Endothelial cell of umbilical vein (primary cell): ENCODE results near the gene CRYL1. TPM values are rescaled to one million over a fixed set of nuclear protein-coding genes. Genes with fewer than 3 reads are reported as not detected.

Experiments used
- BruUV-seq: library from RNA; stranded (reverse); fragments of 400-500 nt; replicated peaks from 2 replicates; lab custom pipeline; 2021; lab: Mats Ljungman, UMichigan
- CTCF ChIA-PET: fragments of 300-600, 350-600 bp; sonication (Branson Sonifier 250); formaldehyde crosslinking; loops from one replicate; lab custom pipeline; 2021; ENCODE audit warnings: antibody characterized with exemption, inconsistent platforms; lab: Charles Lee
- POLR2A ChIA-PET: fragments of 300-600, 350-600 bp; sonication (Branson Sonifier 250); formaldehyde crosslinking; loops from one replicate; lab custom pipeline; 2021; ENCODE audit warnings: antibody characterized with exemption, inconsistent platforms; lab: Charles Lee
- DNase-seq: peaks from one replicate; pipeline ENCODE4 v3.0.0-alpha.2; 2011; ENCODE audit warnings: low read depth, low spot score
- FAIRE-seq: peaks from 2 replicates; lab custom pipeline; 2011; peaks lifted over from hg19 to GRCh38; lab: Jason Lieb, UNC
- H2AFZ ChIP-seq: 2 replicates; pipeline ENCODE4 v1.6.0; 2012; ENCODE audit warnings: low read depth, low read length, control low read depth, inconsistent platforms
- H3K27ac ChIP-seq: 2 replicates; pipeline ENCODE4 v1.5.1; 2011; ENCODE audit warnings: low read depth, mild to moderate bottlenecking, control low read depth, low read length, moderate library complexity; ENCODE audit not compliant: insufficient read depth
- H3K27me3 ChIP-seq, 2 experiments: 2 replicates each; pipeline versions ENCODE4 v1.6.0 to v1.6.1; 2011; ENCODE audit warnings: low read length in 2 of 2, mixed read lengths in 1 of 2; ENCODE audit not compliant: control insufficient read depth in 2 of 2, insufficient read depth in 2 of 2
- H3K36me3 ChIP-seq, 2 experiments: 2 replicates in 1 of 2; 3 replicates in 1 of 2; pipeline ENCODE4 v1.5.1; 2011; ENCODE audit warnings: low read length in 2 of 2, mild to moderate bottlenecking in 1 of 2, moderate library complexity in 1 of 2; ENCODE audit not compliant: control insufficient read depth in 2 of 2, insufficient read depth in 2 of 2; ENCODE audit errors: extremely low read depth in 1 of 2
- H3K4me1 ChIP-seq: 3 replicates; pipeline ENCODE4 v1.5.1; 2011; ENCODE audit warnings: mild to moderate bottlenecking, low read length; ENCODE audit not compliant: control insufficient read depth, insufficient read depth; ENCODE audit errors: extremely low read depth
- H3K4me2 ChIP-seq: 2 replicates; pipeline ENCODE4 v1.6.1; 2011; ENCODE audit warnings: low read length, control low read depth, mixed read lengths; ENCODE audit not compliant: insufficient read depth
- H3K4me3 ChIP-seq, 3 experiments: fragments of 200-600 bp in 1 of 3; sonication (generic), shearing (Covaris generic) in 1 of 3; replicated peaks in 1 of 3; 2 replicates each; pipeline ENCODE4 v1.5.1; 2011 to 2016; ENCODE audit warnings: control low read depth in 3 of 3, low read length in 3 of 3, mild to moderate bottlenecking in 2 of 3, inconsistent platforms in 1 of 3, low read depth in 1 of 3, moderate library complexity in 1 of 3; ENCODE audit not compliant: insufficient read depth in 1 of 3
- H3K79me2 ChIP-seq: 2 replicates; pipeline ENCODE4 v1.6.0; 2012; ENCODE audit warnings: low read length, inconsistent platforms; ENCODE audit not compliant: control insufficient read depth, insufficient read depth
- H3K9ac ChIP-seq: replicated peaks from 2 replicates; pipeline ENCODE3; 2011; ENCODE audit warnings: low read length, control low read depth; ENCODE audit not compliant: insufficient read depth; ENCODE audit errors: extremely low read depth
- H3K9me1 ChIP-seq: replicated peaks from 3 replicates; pipeline ENCODE4 v1.6.0; 2011; ENCODE audit warnings: mild to moderate bottlenecking, low read length; ENCODE audit not compliant: control insufficient read depth, insufficient read depth; ENCODE audit errors: extremely low read depth
- H3K9me3 ChIP-seq: replicated peaks from 2 replicates; pipeline ENCODE4 v1.5.1; 2012; ENCODE audit warnings: low read length, inconsistent platforms; ENCODE audit not compliant: control insufficient read depth, insufficient read depth
- H4K20me1 ChIP-seq: replicated peaks from 2 replicates; pipeline ENCODE3; 2011; ENCODE audit warnings: mild to moderate bottlenecking, low read length; ENCODE audit not compliant: control insufficient read depth, insufficient read depth; ENCODE audit errors: extremely low read depth
- EZH2 ChIP-seq: IDR thresholded peaks from 2 replicates; pipeline ENCODE4 v1.6.1; 2012; ENCODE audit warnings: borderline replicate concordance, low read depth, mild to moderate bottlenecking, moderate library complexity, low read length, inconsistent platforms; ENCODE audit not compliant: severe bottlenecking
- FOS ChIP-seq: IDR thresholded peaks from 2 replicates; pipeline ENCODE4 v1.6.1; 2011; ENCODE audit warnings: mild to moderate bottlenecking, low read length, moderate library complexity, borderline replicate concordance; ENCODE audit not compliant: insufficient read depth
- GATA2 ChIP-seq: IDR thresholded peaks from 2 replicates; pipeline ENCODE4 v1.7.0; 2011; ENCODE audit warnings: low read depth, mild to moderate bottlenecking, moderate library complexity, mixed read lengths, low read length; ENCODE audit not compliant: insufficient read length, insufficient read depth
- MAX ChIP-seq: IDR thresholded peaks from 2 replicates; pipeline ENCODE4 v1.6.1; 2011; ENCODE audit not compliant: insufficient read depth, insufficient read length
- MYC ChIP-seq: IDR thresholded peaks from one replicate; pipeline ENCODE4 v1.6.1; 2011; ENCODE audit warnings: mild to moderate bottlenecking, low read depth, low read length
- POLR2A ChIP-seq: IDR thresholded peaks from 2 replicates; pipeline ENCODE4 v1.6.1; 2012; ENCODE audit warnings: low read depth, mild to moderate bottlenecking, control low read depth, low read length
- POLR2AphosphoS5 ChIP-seq: IDR thresholded peaks from 2 replicates; pipeline ENCODE4 v1.6.1; 2012; ENCODE audit warnings: low read depth, mild to moderate bottlenecking, control low read depth, low read length, moderate library complexity; ENCODE audit not compliant: insufficient read depth
- dilution Hi-C: fragments of 300-500 bp; cut with MboI; formaldehyde crosslinking; loops from one replicate; pipeline ENCODE4 v1.15.0; 2019; ENCODE audit warnings: low sequenced_read_pairs; ENCODE audit not compliant: extremely low pct_ligation_motif_present
- intact Hi-C: fragments of 100-400 bp; cut with micrococcal nuclease; formaldehyde crosslinking; loops from one replicate; pipeline ENCODE4 v1.10.0; 2022
- polyA plus RNA-seq, 4 experiments: library from polyadenylated mRNA; depleted of rRNA in 3 of 4; stranded (reverse) in 3 of 4; unstranded in 1 of 4; fragments of >200 nt; gene quantifications; 2 replicates each; pipeline versions ENCODE4 v1.2.1 to v1.2.3, GENCODE V29; 2011 to 2012; ENCODE audit warnings: missing spikeins in 1 of 4
- total RNA-seq: library from RNA; stranded (reverse); gene quantifications from 2 replicates; pipeline ENCODE4 v1.2.3, GENCODE V29; 2021

The CRYL1 gene
- total and polyA plus RNA-seq, 2 donors (not counting 3 experiments of a cell fraction or from before 2014, with no cell fraction given), result 13.9 to 39.0 TPM

- no peak overlapping the region for H3K4me2 ChIP-seq
Observed at GRCh38 chr13:20375871-20376270, 149.8 kb downstream of the CRYL1 start.

GRCh38 chr13:20373861-20374260 lies 151.8 kb downstream of the CRYL1 start:
- intact Hi-C loops (no loop called here), dilution Hi-C loops (no loop called here)
- H4K20me1 ChIP-seq, result no peaks in the 10 kb centered on the region
- H2AFZ ChIP-seq, result no peak overlapping the region
- H3K4me3 ChIP-seq, result no peak overlapping the region
- TF ChIP-seq POLR2AphosphoS5 (no peak), MYC (no peak), MAX (no peak), FOS (no peak), POLR2A (no peak), EZH2 (no peak), GATA2 (no peak)
- no peaks in the 10 kb centered on the region for H3K9me3 ChIP-seq
- H3K4me1 ChIP-seq, result no peaks in the 10 kb centered on the region
- no peak for DNase-seq
- no peak overlapping the region for H3K9ac ChIP-seq
- H3K4me2 ChIP-seq, result no peak overlapping the region
- H3K27me3 ChIP-seq, result peaks cover 7 to 11% of the 10 kb centered on the region in 2 experiments
- H3K79me2 ChIP-seq, result no peaks in the 10 kb centered on the region
- POLR2A ChIA-PET, result no interaction called here
- no peaks in the 10 kb centered on the region for H3K9me1 ChIP-seq
- BruUV-seq, result no TSS peak
- no peak overlapping the region for H3K27ac ChIP-seq
- CTCF ChIA-PET, result no interaction called here
- no peaks in the 10 kb centered on the region for H3K36me3 ChIP-seq
- FAIRE-seq, result no peak

More at GRCh38 chr13:20375871-20376270, 149.8 kb downstream of the CRYL1 start:
- dilution Hi-C loops (no loop called here), intact Hi-C loops (no loop called here)
- Histone ChIP-seq H3K79me2 (no peaks in the 10 kb centered on the region), H3K27ac (no peak overlapping the region), H2AFZ (no peak overlapping the region), H3K9ac (no peak overlapping the region), H3K4me1 (no peaks in the 10 kb centered on the region), H3K9me3 (no peaks in the 10 kb centered on the region), H3K9me1 (no peaks in the 10 kb centered on the region), H3K36me3 (no peaks in the 10 kb centered on the region), H4K20me1 (no peaks in the 10 kb centered on the region), H3K27me3 (peaks cover 7 to 13% of the 10 kb centered on the region in 2 experiments), H3K4me3 (no peak overlapping the region)
- no TSS peak for BruUV-seq
- DNase-seq (no peak), FAIRE-seq (no peak)
- CTCF ChIA-PET, result no interaction called here
- POLR2A ChIA-PET, result no interaction called here
- no peak for TF ChIP-seq GATA2
- no peak for TF ChIP-seq POLR2AphosphoS5
- no peak for TF ChIP-seq MAX
